NCI-H748 (cell line): ENCODE measurements around the gene XPC.

Source experiments
- DNase-seq: peaks from one replicate; lab custom pipeline; 2025; ENCODE audit not compliant: unreplicated experiment; lab: John Stamatoyannopoulos, UW

XPC gene

DNA sequence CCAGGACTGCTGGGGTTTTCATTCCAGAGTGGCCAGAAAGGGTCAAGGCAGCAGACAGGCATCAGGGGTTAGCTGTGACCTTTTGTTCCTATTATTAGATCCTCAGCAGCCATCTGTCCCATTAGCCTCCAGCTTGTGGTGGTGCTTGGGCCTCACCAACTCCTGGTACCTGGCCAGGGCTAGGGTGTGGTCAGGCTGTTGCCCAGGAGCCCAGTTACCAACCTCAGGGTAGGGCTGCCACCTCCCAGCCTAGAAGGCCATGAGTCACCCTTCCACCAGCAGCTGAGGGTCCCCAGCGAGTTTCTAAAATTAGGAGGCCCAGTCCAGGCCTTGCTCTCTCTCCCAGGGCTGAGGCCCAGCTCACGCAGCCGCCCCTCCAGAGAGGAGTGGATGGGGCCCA is 41.4 kb downstream of the XPC start:
- DNase-seq: no peak

DNA sequence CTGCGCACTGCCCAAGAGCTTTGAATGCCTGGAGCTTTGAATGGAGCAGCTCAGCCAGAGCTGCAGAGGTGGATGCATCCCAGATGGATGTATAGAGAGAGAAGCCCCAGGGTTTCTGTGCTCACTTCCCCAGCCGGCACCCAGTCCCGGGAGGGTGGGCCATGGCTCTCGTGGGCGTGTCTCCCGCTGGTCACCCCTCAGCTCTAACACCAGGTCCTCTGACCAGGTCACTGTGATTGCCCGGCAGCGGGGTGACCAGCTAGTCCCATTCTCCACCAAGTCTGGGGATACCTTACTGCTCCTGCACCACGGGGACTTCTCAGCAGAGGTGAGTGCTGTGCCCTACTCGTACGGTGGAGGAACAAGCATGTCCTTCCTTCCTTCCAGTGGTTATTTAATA is 42.8 kb downstream of the XPC start:
- DNase-seq: no peak

- DNase-seq: no peak
Measured at GRCh38 chr3:14134291-14134690, 44.1 kb downstream of the XPC start.

DNA sequence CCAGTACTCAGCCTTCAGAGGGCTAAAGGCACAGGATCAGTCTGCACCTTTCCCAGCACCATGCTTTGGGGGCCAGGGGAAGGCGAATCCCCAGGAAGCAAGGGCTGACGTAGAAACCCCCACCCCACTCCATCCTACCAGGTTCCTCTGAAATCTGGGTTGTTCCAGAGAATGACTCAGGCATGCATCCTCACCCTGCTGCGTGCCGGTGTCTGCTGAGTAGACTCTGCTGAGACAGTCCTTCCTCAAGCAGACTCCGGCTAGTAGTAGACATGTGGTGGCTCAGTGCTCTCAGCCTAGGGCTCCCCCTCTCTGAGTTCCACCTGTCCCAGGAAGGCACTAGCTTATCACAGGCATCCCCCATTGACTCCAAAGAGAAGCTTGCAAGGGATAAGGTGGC is 44.5 kb downstream of the XPC start:
- DNase-seq: no peak

GRCh38 chr3:14133188-14133800 is 45.1 kb downstream of the XPC start:
- DNase-seq: no peak

DNA sequence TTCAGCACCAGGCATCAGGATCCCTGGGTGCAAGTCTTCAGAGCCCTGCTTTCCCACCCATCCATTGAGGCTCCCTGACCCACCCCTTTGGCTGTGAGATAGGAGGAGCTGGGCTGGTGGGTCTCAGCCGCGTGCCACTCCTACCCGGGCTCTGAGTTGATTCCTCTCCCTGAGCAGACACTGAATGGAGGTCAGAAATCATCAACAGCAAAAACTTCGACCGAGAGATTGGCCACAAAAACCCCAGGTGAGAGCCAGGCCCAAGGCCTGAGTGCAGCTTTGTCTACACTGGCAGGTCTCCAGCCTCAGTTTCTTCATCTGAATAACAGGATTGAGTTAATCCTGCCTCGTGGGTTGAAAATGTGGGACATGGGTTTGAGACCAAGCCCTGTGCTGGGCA is 45.7 kb downstream of the XPC start:
- DNase-seq: no peak

GRCh38 chr3:14132120-14132519 is 46.3 kb downstream of the XPC start:
- no peak for DNase-seq

DNA sequence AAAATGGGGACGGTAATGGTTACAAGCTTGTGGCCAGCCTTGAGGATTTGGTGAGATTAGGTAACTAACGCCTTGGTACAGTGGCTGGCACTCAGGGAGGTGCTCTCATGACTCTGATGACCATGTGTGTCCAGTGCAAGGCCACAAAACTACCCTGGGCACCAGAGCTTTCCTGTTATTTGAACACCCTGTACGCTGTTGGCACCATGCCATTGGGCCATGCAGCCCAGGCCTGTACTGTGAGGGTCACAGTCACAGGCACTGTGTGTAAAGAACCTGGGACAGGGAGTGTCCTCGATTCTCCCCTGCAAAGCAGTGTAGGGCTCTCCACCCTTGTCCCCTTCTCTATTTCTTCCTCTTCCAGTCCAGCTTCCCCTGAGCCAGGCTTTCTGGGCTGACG is 47.3 kb downstream of the XPC start:
- no peak for DNase-seq

DNA sequence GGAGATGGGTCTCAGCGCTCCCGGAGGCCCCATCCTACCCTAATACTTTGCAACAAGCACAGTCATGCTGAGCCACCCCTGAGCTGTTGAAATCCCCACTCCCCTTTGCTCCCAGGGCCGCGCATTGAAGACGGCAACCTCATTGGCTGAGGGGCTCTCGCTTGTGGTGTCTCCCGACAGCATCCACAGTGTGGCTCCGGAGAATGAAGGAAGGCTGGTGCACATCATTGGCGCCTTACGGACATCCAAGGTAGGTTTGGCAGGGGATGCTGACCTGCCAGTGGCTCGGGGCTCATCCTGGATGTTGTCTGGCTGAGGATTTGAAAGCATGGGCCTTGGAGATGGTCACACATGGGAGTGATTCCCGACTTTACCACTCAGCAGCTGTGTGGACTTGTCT is 47.7 kb downstream of the XPC start:
- DNase-seq: no peak

DNA sequence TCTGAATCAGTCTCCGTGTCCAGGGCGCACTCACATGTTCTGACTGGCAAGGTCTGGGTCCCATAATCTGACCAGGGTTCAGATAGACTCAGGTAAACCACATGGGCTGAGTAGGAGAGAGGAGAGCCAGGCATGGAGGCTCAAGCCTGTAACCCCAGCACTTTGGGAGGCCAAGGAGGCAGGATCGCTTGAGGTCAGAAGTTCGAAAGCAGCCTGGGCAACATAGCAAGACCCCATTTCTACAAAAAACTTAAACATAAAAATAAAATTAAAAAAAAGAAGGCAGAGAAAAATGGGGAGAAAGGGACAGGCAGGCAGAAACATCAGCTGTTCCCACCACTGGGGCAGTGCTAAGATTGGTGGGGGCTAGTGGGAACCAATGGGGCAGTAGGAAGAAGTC is 48.2 kb downstream of the XPC start:
- DNase-seq: no peak

DNA sequence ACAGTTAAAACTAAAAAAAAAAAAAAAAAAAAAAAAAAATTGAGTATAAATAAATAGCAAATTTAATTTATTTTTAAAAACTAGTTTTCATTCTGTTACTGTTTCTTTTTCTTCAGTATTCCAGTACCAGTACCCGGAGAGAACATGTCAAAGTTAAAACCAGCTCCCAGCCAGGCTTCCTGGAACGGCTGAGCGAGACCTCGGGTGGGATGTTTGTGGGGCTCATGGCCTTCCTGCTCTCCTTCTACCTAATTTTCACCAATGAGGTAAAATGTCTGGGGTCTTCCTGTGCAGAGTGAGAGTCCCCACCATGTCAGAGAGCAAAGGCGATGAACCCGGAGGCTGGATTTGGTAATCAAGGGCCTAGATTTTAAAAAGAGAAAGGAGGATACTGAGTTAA is 49.1 kb downstream of the XPC start:
- no peak for DNase-seq

GRCh38 chr3:14128724-14129123 is 49.7 kb downstream of the XPC start:
- no peak for DNase-seq

- no peak for DNase-seq
Measured at GRCh38 chr3:14127516-14128161, 50.8 kb downstream of the XPC start.

DNA sequence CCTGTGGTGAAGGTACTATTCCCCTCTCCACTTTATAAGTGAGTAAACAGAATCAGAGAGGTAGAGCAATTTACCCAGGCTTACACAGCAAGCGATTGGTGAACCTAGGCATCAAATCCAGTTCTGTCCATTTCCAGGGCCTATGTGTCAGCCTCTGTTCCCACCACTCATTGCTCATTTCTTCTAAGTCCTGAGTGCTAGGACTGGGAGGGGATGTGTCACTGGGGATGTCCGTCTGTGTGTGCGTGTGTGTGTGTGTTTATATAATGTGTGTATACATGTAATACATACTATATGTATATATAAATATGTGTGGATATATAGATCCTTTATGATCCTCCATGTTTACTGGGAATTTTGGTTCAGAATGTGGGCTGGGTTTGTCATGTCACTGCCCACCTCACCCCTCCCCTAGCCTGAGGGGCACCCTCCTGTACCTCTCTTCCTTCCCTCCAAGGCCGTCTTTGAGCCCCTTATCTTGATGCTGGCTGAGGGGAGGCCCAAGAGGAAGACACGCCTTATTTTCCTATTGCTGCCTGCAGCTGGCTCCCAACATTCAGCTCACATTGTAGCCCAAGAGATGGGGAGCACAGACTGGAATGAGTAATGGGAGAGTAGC is 51.4 kb downstream of the XPC start:
- DNase-seq: no peak

GRCh38 chr3:14126017-14126886 is 52.1 kb downstream of the XPC start:
- no peak for DNase-seq

GRCh38 chr3:14125193-14126016 is 53.0 kb downstream of the XPC start:
- peak; percentile 53 for DNase-seq

- peak; percentile 97 for DNase-seq
Measured at GRCh38 chr3:14124615-14125192, 53.7 kb downstream of the XPC start, which contains the start of the genes CHCHD4 and TMEM43. Gene CHCHD4, minus strand, starts transcription at chr3:14124870. Its CDS starts 194 bp downstream, at chr3:14124676. Gene TMEM43, plus strand, starts transcription at chr3:14125052. Its CDS starts 142 bp downstream, at chr3:14125194.

- DNase-seq: peak; percentile 44
Measured at GRCh38 chr3:14124223-14124614, 54.2 kb downstream of the XPC start.

DNA sequence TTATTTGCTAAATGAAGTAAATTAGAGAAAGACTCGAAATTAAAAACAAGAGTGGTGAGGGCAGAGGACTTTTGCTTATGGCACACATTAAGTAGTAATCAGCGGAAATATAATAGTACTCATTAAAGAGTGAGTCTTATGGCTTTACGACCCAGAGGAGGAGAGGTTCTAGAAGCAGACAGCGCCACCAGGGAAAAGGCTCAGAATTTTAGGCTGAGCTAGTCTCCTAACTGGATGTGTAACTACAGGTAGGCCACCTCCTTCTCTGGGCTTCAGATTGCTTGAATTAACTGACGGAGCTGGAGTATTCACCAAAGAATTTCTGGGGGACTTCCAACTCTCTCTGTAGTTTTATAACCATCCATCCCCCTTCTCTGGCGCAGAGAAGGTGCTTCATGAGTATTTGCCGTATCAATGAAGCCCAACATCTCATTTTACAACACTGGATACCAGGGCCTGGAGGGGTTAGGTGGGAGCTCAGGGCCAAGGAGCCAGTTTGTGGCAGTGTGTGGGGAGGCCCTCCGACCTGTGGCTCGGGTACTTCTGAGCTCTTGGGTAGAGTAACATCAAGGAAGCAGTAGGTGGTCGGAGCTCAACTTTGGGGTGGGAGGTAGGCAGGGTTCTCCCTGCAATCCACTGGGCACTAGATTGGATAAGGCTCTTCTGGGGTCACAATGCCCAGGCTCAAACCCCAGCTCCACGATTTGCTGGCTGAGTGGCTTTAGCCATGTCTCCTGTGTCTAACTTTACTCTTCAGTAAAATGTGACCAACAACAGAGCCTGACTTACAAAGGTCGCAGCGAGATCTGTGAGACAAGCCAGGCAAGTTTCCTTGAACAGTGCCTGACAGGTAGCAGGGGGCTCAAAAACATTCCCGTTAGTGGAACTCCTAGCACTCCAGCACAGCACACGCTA is 54.8 kb downstream of the XPC start:
- no peak for DNase-seq
